Transverse colon (tissue), 4 donors: Measurements from ENCODE around the gene IGSF3. TPM values are rescaled to one million over a fixed set of nuclear protein-coding genes. Genes with fewer than 3 reads are reported as not detected.
"Not testable (repeated sequence)": the region's sequence is repeated elsewhere in the genome, so short reads cannot be mapped to it uniquely, and the experiment has no call there.

ENCODE experiments used
- DNase-seq: peaks from one replicate; pipeline ENCODE4 v3.0.0-alpha.2; 2019
- H3K27ac ChIP-seq, 4 donors: fragments of 200-600 bp; sonication (generic); 2 replicates each; pipeline ENCODE4 v1.5.1; 2016 to 2018; ENCODE audit warnings: inconsistent platforms in 4 of 4
- H3K27me3 ChIP-seq: fragments of 200-600 bp; sonication (generic); 2 replicates; pipeline ENCODE4 v1.5.1; 2017; ENCODE audit warnings: inconsistent platforms
- H3K36me3 ChIP-seq, 4 donors: fragments of 200-600 bp; sonication (generic); 2 replicates each; pipeline ENCODE4 v1.5.1; 2017 to 2019; ENCODE audit warnings: inconsistent platforms in 4 of 4
- H3K4me1 ChIP-seq, 4 donors: fragments of 200-600 bp; sonication (generic); 2 replicates each; pipeline ENCODE4 v1.5.1; 2017 to 2020; ENCODE audit warnings: inconsistent platforms in 4 of 4
- H3K4me3 ChIP-seq, 4 donors: fragments of 200-600 bp; sonication (generic); 1 replicate in 1 of 4; 2 replicates in 3 of 4; pipeline versions ENCODE4 v1.5.1 to v1.6.1; 2017 to 2019; ENCODE audit warnings: inconsistent platforms in 4 of 4
- H3K9me3 ChIP-seq, 2 donors: fragments of 200-600 bp; sonication (generic); 2 replicates each; pipeline ENCODE4 v1.5.1; 2017 to 2019; ENCODE audit warnings: inconsistent platforms in 2 of 2
- CTCF ChIP-seq, 5 experiments: fragments of 200-600 bp in 3 of 5; fragments of 450-650 bp in 2 of 5; sonication (generic) in 3 of 5; IDR thresholded peaks; 1 replicate in 2 of 5; 2 replicates in 3 of 5; pipeline ENCODE4 v1.5.1; 2016 to 2017; ENCODE audit warnings: antibody characterized with exemption in 5 of 5, inconsistent platforms in 3 of 5, mild to moderate bottlenecking in 2 of 5, moderate library complexity in 1 of 5
- EP300 ChIP-seq: sonication (generic); formaldehyde crosslinking; IDR thresholded peaks from one replicate; pipeline ENCODE4 v1.6.1; 2017; ENCODE audit warnings: antibody characterized with exemption, low read depth
- POLR2A ChIP-seq: fragments of 450-650 bp; IDR thresholded peaks from one replicate; pipeline ENCODE4 v1.6.1; 2016; ENCODE audit warnings: antibody characterized with exemption, mild to moderate bottlenecking, moderate library complexity
- POLR2AphosphoS5 ChIP-seq, 3 donors: sonication (generic); formaldehyde crosslinking; IDR thresholded peaks; one replicate each; pipeline ENCODE4 v1.6.1; 2016; ENCODE audit warnings: antibody characterized with exemption in 3 of 3
- WGBS, 2 donors: methylation state at CpG; one replicate each; pipeline ENCODE4 v1.1.5; 2018; ENCODE audit warnings: low coverage in 1 of 2; 5-methylcytosine and 5-hydroxymethylcytosine counted together
- in situ Hi-C, 4 donors: fragments of 200-750 bp; cut with MboI; loops; one replicate each; pipeline versions ENCODE4 v1.15.0 to v1.15.1; 2017; ENCODE audit warnings: low sequenced_read_pairs in 3 of 4, low pct_ligation_motif_present in 1 of 4, low pct_unique_long_range_greater_than_20kb in 1 of 4
- intact Hi-C: fragments of 100-400 bp; cut with DNase I; formaldehyde crosslinking; loops from one replicate; pipeline ENCODE4 v1.15.1; 2023; ENCODE audit warnings: low total_unique reads
- total RNA-seq, 4 donors: library from RNA; depleted of rRNA; stranded (reverse); fragments of >200 nt; gene quantifications; one replicate each; pipeline ENCODE4 v1.1.0, GENCODE V29; 2016

The IGSF3 gene
- total RNA-seq, 4 donors from 2014 or later = 36.7 to 75.8 (median 56.9) TPM

GRCh38 chr1:116567790-116568661 is 99.5 kb downstream of the IGSF3 start:
- intact Hi-C loops = no loop called here

GRCh38 chr1:116565222-116565621 is 102.3 kb downstream of the IGSF3 start:
- H3K4me1 ChIP-seq = peaks cover 0 to 40% (median 14%) of the 10 kb centered on the region in 4 donors
- WGBS, 2 donors = 92 to 97% methylated on average over 1 of the region's 1 CpG
- no peaks in the 10 kb centered on the region for H3K9me3 ChIP-seq
- no peaks in the 10 kb centered on the region for H3K36me3 ChIP-seq
- intact Hi-C loops = no loop called here
- TF ChIP-seq POLR2AphosphoS5 (IDR thresholded peaks at IDR 0.05) = no peak
- no peak for TF ChIP-seq EP300
- TF ChIP-seq POLR2A = no peak
- no peak for DNase-seq
- no peak overlapping the region for H3K27ac ChIP-seq
- no peaks in the 10 kb centered on the region for H3K27me3 ChIP-seq
- H3K4me3 ChIP-seq = no peak overlapping the region
- in situ Hi-C loops = loop anchor here in 1 of 4 donors (10.0 kb wide), 1 partner anchor 490 kb away; no protein-coding TSS in a partner anchor

More at GRCh38 chr1:116567790-116568661, 99.5 kb downstream of the IGSF3 start:
- Histone ChIP-seq H3K4me1 (peaks cover 0 to 27% (median 19%) of the 10 kb centered on the region in 4 donors), H3K9me3 (no peaks in the 10 kb centered on the region), H3K27ac (no peak overlapping the region), H3K4me3 (no peak overlapping the region), H3K36me3 (no peaks in the 10 kb centered on the region), H3K27me3 (no peaks in the 10 kb centered on the region)
- 56 to 68% methylated on average over 4 of the region's 4 CpGs for WGBS, 2 donors
- DNase-seq = no peak
- in situ Hi-C loops = loop anchor here in 1 of 4 donors (10.0 kb wide), 1 partner anchor 487 kb away; no protein-coding TSS in a partner anchor
- TF ChIP-seq CTCF (IDR thresholded peaks at IDR 0.05) (no peak), POLR2A (no peak), EP300 (no peak), POLR2AphosphoS5 (IDR thresholded peaks at IDR 0.05) (no peak)

DNA sequence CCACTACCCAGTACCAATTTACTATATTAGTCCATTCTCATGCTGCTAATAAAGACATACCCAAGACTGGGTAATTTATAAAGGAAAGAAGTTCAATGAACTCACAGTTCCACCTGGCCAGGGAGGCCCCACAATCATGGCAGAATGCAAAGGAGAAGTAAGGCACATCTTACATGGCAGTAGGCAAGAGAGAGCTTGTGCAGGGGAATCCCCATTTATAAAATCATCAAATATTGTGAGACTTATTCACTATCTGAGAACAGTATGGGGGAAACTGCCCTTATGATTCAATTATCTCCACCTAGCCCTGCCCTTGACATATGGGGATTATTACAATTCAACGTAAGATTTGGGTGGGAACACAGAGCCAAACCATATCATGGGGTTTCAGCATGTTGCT is 103.1 kb downstream of the IGSF3 start:
- H3K4me1 ChIP-seq = peaks cover 0 to 34% (median 8%) of the 10 kb centered on the region in 4 donors
- no peaks in the 10 kb centered on the region for H3K36me3 ChIP-seq
- no peak for DNase-seq
- in situ Hi-C loops = loop anchor here in 1 of 4 donors (10.0 kb wide), 1 partner anchor 490 kb away; no protein-coding TSS in a partner anchor
- no peaks in the 10 kb centered on the region for H3K9me3 ChIP-seq
- intact Hi-C loops = no loop called here
- no peak overlapping the region for H3K4me3 ChIP-seq
- no peaks in the 10 kb centered on the region for H3K27me3 ChIP-seq
- TF ChIP-seq POLR2AphosphoS5 (IDR thresholded peaks at IDR 0.05) (no peak), CTCF (IDR thresholded peaks at IDR 0.05) (no peak), EP300 (no peak), POLR2A (no peak)
- no peak overlapping the region for H3K27ac ChIP-seq
- WGBS, 2 donors = 81% methylated on average over 1 of the region's 1 CpG; no CpG with 5 or more reads in 1 of the 2 donors

DNA sequence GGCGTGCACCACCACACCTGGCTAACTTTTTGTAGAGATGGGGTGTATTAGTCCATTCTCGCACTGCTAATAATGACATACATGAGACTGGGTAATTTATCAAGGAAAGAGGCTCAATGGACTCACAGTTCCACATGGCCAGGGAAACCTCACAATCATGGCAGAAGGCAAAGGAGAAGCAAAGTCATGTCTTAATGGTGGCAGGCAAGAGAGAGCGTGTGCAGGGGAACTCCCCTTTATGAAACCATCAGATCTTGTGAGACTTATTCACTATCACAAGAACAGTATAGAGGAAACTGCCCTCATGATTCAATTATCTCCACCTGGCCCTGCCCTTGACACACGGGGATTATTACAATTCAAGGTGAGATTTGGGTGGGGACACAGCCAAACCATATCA is 105.1 kb downstream of the IGSF3 start:
- H3K27ac ChIP-seq, H3K36me3 ChIP-seq, H3K9me3 ChIP-seq, intact Hi-C loops, DNase-seq, H3K27me3 ChIP-seq, H3K4me3 ChIP-seq: not testable (repeated sequence)
- peaks cover 0 to 28% (median under 1%) of the 10 kb centered on the region in 4 donors for H3K4me1 ChIP-seq
- WGBS, 2 donors = 80 to 83% methylated on average over 1 to 4 of the region's 4 CpGs
- in situ Hi-C loops = loop anchor here in 1 of 4 donors (10.0 kb wide), 1 partner anchor 492 kb away; no protein-coding TSS in a partner anchor

DNA sequence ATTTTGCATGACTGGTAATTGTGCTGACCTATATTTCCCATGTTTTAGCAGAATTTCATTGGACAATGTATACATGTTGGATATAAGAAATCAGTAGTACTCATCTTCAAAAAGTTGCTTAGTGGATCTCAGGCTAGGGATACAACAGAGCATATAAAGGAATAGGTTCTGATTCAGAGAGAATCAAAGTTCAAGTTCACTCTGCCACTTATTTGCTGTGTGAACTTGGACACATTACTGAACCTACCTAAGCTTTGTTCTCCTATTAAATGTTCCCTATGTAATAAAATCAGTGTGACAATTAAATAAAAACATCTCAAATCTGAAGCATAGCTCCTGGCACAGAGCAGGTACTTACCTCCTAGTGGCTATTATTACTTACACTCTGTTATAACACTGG is 106.0 kb downstream of the IGSF3 start:
- no peak overlapping the region for H3K4me3 ChIP-seq
- in situ Hi-C loops (loop anchor here in 1 of 4 donors (10.0 kb wide), 1 partner anchor 493 kb away; no protein-coding TSS in a partner anchor), intact Hi-C loops (no loop called here)
- peaks cover 0 to 34% (median 8%) of the 10 kb centered on the region in 4 donors for H3K4me1 ChIP-seq
- no peak overlapping the region for H3K27ac ChIP-seq
- no peak for TF ChIP-seq POLR2A
- no peak for TF ChIP-seq EP300
- TF ChIP-seq CTCF (IDR thresholded peaks at IDR 0.05) = no peak
- TF ChIP-seq POLR2AphosphoS5 (IDR thresholded peaks at IDR 0.05) = no peak
- DNase-seq = no peak
- H3K9me3 ChIP-seq = no peaks in the 10 kb centered on the region
- H3K27me3 ChIP-seq = no peaks in the 10 kb centered on the region
- H3K36me3 ChIP-seq = no peaks in the 10 kb centered on the region
